NT2/D1 (cell line): ENCODE data around the gene UNC5C.

Source experiments
- SUZ12 ChIP-seq: IDR thresholded peaks from 2 replicates; pipeline ENCODE4 v1.6.1; 2011; ENCODE audit not compliant: insufficient read length, insufficient read depth; ENCODE audit errors: extremely low read depth
- ZNF274 ChIP-seq: IDR thresholded peaks from 2 replicates; pipeline ENCODE4 v1.6.1; 2011; ENCODE audit warnings: mild to moderate bottlenecking, low read depth, low read length

- TF ChIP-seq ZNF274, result no peak
- no peak for TF ChIP-seq SUZ12
These were observed 117.1 kb downstream of the UNC5C start for GRCh38 chr4:95431678-95432077.
